Eye (tissue), 1 donor: ENCODE measurements around the gene CADM2.

Experiments
- DNase-seq: peaks from one replicate; pipeline ENCODE4 v3.0.0-alpha.2; 2015

Gene CADM2

GRCh38 chr3:84985795-84986194 lies 27.0 kb downstream of the CADM2 start:
- no peak for DNase-seq

GRCh38 chr3:84987706-84988504 lies 29.1 kb downstream of the CADM2 start:
- no peak for DNase-seq

- no peak for DNase-seq
These were observed 30.3 kb downstream of the CADM2 start for GRCh38 chr3:84989102-84989501.

GRCh38 chr3:84991422-84991900 lies 32.7 kb downstream of the CADM2 start:
- no peak for DNase-seq

GRCh38 chr3:84993956-84994355 lies 35.2 kb downstream of the CADM2 start:
- no peak for DNase-seq

GRCh38 chr3:84998545-84998944 lies 39.8 kb downstream of the CADM2 start:
- DNase-seq: no peak

- DNase-seq: no peak
These were observed 44.7 kb downstream of the CADM2 start for GRCh38 chr3:85003479-85003878.

GRCh38 chr3:85004147-85004546 lies 45.4 kb downstream of the CADM2 start:
- no peak for DNase-seq

- no peak for DNase-seq
These were observed 47.2 kb downstream of the CADM2 start for GRCh38 chr3:85005946-85006345.

GRCh38 chr3:85007195-85008094 lies 48.7 kb downstream of the CADM2 start:
- no peak for DNase-seq

- no peak for DNase-seq
These were observed 62.0 kb downstream of the CADM2 start for GRCh38 chr3:85020828-85021227.

- DNase-seq: no peak
These were observed 71.3 kb downstream of the CADM2 start for GRCh38 chr3:85030052-85030451.

GRCh38 chr3:85037203-85037602 lies 78.4 kb downstream of the CADM2 start:
- DNase-seq: no peak

- no peak for DNase-seq
These were observed 82.2 kb downstream of the CADM2 start for GRCh38 chr3:85041001-85041400.

- no peak for DNase-seq
These were observed 82.8 kb downstream of the CADM2 start for GRCh38 chr3:85041562-85042055.

- no peak for DNase-seq
These were observed 92.0 kb downstream of the CADM2 start for GRCh38 chr3:85050821-85051220.

- no peak for DNase-seq
These were observed 93.0 kb downstream of the CADM2 start for GRCh38 chr3:85051786-85052185.

GRCh38 chr3:85053626-85054025 lies 94.8 kb downstream of the CADM2 start:
- no peak for DNase-seq

- DNase-seq: no peak
These were observed 95.8 kb downstream of the CADM2 start for GRCh38 chr3:85054579-85054978.

- DNase-seq: no peak
These were observed 110.1 kb downstream of the CADM2 start for GRCh38 chr3:85068911-85069310.

GRCh38 chr3:85074003-85074402 lies 115.2 kb downstream of the CADM2 start:
- no peak for DNase-seq

GRCh38 chr3:85075663-85076062 lies 116.9 kb downstream of the CADM2 start:
- DNase-seq: no peak

- no peak for DNase-seq
These were observed 118.2 kb downstream of the CADM2 start for GRCh38 chr3:85077018-85077417.
